GM19025 (cell line): Measurements from ENCODE around the gene HOXD12.
A peak's percentile ranks its signal among the peaks of the same experiment; 100 is the strongest.

Source experiments
- ATAC-seq: cut with Tn5 transposase; IDR thresholded peaks from one replicate; pipeline ENCODE4 v1.9.1; 2021; ENCODE audit warnings: mild to moderate bottlenecking, low read depth, moderate library complexity; ENCODE audit not compliant: unreplicated experiment

Gene HOXD12

DNA sequence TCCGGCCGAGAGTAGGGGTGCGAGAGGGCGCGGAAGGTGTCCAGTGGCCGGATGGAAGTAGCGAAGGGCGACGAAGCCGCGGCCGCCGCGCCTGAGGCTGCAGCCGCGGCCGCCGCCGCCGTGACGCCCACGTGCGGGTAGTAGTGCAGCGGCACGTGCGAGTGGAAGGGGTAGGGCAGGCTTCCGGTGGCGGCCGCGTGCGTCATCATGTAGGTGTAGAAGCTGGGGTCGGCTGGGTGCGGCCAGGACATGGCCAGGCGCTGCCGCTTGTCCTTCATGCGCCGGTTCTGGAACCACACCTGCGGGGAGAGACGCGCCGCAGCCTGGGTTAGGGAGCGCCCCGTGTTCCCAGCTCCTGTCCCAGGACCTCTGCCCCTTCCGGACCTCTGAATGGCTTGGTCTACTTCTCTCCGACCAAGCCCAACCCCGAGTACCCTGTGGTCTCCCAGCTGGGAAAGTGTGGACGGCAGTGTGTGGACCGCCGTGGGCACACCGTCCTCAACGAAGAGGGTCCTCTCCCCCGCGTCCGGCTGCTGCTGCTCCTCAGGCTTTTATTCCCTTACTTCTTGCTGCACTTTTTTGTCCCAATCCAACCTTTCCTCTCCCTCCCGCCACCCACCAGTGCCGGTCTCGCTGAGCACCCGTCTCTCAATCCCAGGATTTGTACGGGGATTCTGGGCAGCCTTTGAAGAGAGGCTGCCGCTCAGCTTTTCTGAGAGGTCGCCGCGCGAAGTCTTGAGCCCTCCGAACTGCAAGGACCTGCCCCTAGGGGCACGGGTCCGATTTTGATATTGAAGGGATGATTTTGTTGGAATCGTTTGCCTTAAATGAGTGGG, 18.8 kb upstream of the HOXD12 start:
- no peak for ATAC-seq

DNA sequence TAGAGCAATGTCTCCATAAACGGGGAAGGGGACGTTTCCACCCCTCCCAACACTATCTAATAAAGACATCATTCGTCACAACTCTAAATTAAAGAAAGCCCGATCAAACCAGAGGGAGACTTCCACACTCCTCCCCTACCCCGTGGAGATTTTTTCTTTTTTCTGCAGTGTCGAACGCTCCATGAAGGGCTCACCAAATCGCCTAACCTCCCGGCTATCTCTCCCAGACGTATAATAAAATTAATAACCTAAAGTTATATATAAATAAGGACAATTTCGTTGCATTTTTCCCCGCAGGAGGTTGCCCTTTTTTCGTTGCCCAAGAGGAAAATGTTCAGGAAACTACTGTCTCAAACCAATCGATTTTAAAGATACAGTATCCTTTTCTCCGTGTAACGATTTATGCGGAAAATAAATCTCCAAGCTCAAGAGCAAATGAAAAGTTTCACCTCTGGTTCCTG, 18.2 kb upstream of the HOXD12 start:
- no peak for ATAC-seq

DNA sequence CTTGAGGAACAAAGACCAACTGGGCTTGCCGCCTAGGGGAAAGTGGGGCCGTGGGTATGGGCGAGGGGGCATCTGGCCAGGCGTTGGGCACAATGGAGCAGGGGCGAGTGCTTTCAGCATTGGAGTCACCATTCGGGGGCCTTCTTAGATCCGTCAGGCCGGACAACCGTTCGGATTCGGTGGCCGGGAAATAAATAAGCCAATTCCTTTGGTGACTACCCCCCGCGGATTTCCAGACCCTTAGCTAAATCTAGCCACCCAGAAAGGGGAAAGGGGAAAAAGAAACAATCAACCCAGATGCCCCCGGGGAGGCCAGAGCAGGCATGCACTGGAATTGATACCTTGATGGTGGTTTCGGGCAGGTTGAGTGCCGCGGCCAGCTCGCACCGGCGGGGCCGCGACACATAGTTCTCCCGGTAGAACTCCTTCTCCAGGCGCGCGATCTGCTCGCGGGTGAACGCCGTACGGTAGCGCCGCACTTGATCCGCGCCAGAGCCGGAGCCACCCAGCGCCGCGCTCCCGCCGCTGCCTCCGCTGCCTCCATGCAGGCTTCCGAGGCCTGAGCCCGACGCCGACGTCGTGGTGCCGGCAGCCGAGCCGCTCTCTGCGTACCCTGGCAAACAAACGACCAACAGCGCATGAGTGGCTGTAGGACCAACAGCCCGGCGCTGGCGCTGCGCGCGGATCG, 17.6 kb upstream of the HOXD12 start:
- ATAC-seq, result no peak

DNA sequence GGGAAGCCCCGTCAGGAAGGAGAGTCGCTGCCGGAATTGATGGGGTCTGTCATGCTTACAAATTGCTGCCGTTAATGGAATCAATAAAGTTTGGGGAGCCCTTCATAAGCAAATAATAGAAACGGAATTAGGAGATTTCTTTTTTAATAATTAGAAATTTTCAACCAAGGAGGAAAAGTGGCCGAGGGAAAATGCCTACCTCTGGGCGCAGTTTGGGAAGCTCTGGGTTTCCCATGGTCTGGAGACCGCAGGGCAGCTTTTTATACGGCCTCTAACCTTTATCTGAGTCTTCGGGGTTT, 17.1 kb upstream of the HOXD12 start:
- ATAC-seq, result no peak

DNA sequence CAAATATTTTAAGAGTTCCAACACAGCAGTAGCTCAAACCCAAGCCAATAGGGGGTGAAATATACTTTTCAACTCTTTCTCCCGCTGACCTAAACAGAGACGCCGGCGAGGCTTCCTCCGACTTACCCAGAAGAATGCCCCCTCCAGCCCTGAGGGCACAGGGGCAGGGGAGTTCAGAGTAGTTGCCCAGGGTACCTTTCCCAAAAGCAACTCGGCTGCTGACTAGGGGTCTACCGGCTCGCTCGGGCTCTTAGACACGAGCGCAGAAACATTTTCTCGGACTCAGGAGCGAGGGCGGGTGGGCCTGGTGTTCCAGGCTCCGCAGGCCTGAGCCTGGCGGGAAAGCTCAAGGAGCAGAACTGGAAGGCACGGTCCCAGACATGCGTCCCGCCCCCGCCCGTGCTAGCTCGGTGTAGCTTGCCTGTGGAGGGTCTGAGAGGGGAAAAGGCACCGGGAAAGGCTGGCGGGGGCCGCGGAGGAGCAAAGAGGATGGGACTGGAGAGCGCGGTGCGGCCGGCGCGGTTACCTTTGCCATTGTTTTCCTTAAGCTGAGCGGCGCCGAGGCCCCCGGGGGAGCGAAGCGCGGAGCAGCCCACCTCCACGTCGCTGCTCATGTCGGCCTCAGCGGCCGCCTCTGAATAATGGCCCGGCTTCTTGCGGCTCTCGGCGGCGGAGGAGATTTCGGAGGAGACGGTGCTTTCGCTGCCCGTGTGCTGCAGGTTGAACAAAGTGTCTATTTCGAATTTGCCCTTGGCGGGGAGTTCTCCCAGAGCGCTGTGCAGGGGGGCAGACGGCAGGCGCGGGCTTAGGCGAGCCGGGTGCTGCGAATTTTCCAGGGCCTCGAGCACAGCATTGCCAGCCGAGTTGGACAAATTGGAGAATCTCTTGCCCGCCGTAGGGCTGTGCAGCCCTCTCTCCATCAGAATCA, 16.5 kb upstream of the HOXD12 start:
- ATAC-seq, result no peak

DNA sequence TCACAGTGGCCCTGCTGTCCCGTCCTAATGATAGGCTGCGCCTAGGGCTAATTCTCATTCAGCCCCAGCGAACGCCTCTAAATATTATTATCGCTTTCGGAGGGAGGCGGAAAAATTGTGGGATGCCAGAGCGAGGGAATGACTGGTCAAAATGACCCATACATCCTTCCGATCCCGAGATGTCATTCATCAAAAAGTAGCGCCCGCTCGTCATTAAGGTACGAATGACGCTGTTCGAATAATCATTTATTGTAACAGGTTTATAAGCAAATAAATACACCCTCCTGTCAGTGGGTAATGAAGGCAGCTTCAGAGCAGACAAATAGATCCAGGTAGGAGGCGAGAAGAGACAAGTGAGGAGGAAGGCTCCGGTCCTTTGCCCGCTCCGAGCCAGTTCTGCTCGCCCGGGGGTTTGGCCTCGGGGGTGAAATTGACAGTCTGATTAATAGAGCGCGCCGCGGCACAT, 15.8 kb upstream of the HOXD12 start, which contains the start of gene EVX2:
EVX2 (minus strand) TSS at position 167 of the 466 bp plus-strand sequence. CDS start 186 bp downstream, outside the sequence.
- ATAC-seq, result no peak

DNA sequence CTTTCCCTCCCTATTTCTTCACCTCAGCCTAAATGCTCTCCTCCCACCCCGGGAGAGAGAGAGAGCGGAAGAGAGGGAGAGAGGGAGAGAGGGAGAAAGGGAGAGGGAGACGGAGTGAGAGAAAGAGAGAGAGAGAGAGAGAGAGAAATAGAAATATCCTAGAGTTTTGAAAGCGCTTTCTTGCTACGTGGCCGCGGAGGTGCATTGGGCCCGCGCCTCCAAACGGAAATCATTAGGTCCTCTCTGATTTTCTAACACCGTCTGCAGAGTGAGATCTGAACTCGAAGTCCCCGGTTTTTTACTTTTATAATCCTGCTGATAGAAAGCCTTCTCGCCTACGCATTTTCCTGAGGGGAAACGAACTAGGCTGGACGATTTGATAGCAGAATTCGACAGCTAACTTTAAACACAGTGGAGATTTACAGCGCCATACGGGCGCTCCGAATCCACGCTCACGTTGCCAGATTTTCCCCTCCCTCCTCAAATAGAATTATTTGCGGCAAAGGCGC, 14.9 kb upstream of the HOXD12 start:
- no peak for ATAC-seq

DNA sequence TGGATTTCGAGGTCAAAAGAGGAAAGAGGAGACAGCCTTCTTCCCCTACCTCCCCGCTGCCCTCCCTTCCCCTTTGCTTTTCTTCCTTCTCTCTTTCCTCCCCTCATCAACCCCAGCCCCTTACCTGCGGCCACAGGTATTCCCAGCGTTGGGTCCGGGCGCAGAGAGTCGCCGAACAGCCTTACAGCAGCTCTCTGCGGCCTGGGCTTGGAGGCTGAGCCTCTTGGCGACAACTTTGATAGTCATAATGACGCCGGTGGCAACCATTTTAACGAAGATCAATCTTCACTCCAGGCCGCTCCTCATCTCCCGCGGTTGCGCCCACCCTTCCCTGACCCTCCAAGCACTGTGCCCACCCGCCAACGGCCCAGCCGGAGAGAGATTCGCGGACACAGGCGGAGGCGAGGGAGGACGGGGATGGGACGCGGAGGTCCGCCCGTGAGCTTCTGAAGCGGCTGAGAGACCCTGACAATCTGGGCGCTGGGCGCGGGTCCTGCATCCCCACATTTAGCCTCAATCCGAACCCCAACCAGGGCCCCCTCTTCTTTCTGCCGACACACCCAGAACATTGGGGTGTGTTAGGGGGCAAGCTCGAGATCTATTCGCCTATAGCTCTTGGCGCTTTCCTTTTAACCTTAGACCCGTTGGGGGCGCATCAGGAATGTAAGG, 14.3 kb upstream of the HOXD12 start:
- no peak for ATAC-seq

DNA sequence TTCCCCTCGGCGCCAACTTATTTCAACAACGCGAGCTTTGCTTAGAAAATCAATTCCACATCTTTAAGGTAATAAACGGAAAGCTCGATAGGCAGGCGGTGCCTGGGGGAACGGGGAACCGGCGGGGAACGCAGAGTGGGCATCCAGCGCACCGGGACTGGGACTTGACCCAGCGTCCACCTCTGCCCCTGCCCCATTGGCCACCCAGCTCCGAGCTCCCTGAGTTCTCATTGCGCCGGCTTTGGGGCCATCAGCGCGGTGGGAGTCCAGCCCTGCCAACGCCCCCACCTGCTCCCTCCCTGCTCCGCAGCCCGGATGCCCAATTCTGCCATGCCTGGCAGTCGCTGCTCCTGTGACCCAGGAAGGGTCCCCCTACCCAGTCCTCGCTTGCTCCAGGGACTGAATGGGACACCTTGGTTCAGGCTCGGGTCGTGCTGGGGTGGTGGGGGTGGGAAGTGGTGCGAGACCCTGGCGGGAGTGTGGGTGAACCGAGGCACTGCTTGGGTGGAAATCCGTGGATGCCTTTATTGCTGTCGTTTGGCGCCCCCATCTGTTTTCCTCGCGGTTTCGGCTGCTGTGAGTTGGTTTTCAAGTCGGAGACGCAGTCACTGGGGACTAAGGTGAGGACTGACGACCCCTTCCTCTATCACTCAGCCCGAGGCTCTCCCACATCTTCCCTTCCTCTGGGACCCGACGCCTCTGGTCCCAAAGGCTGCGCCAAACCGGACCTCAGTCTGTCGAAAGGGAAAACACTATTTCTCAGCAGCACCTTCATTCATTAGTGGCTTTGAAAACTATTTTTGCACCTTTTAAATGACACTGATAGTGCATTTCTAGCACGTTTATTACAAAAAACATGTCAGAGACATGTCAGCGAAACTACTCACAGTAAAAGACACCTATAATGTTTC, 13.5 kb upstream of the HOXD12 start:
- ATAC-seq, result no peak

DNA sequence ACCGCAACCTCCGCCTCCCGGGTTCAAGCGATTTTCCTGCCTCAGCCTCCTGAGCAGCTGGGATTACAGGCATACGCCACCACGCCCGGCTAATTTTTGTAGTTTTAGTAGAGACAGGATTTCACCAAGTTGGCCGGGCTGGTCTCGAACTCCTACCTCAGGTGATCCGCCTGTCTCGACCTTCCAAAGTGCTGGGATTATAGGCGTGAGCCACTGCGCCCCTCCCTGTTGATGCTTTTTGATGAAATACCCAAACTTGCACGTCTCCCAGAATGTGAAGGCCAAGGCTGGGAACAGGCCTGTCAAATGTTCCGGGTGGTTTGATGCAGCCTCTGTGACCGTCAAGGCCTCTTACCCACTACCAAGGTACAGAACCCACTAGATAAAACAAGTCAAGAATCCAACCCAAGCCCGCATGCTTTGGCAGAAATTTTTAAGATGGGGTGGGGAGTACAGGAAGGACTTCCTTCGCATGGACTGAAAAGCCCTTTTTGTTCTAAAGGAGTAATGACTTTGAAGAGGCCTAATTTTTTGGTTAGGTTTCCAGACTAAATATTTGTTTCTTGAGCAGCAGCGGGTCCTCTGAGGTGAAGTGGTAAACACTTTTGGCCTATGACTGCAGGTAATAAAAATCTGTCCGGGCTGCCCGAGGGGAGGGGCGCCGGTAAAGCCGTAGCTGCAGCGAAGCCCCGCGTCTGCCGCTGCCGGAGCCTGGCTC, 12.1 kb upstream of the HOXD12 start:
- ATAC-seq, result no peak

DNA sequence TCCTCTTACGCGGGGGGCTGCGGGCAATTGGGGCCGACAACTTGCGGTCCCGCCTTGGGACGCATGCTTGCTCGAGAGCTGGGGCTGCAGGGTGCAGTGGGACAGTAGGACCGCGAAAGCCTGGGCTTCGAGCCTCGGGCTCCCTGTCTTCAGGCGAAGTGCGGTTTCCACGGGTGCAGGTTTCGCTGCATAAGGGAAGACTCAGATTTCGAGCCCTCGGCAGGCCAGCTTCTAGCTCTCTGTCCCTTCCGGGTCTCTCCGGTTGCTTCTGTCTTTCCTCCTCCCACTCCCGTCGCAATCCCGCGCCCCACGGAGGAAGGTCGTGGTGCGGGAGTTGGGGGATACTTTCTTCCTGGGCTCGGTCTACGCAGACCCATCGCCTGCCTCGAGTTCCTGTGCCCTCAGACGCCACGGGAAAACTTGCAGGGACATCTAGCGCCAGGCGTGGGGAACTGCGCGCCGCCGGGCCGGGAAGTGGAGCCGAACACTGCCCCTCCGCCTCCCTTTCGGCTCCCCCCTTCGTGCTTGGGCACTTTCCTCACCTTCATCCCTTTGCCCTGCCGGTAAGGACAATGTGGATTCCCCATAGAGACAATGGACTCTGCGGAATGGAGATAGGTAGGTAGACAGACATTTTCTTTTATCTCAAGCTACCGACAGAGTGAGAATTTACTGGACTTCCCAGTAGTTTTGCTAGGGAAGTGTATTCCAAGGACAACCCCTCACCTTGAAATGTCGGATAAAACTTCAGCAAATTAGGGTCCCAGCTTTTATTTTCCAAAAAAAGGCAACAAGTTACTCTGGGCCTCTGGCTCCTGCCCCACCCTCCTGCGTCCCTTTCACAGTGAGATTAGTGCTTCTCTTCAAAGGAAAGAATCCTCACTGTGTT, 11.3 kb upstream of the HOXD12 start:
- peak; percentile 55 for ATAC-seq

DNA sequence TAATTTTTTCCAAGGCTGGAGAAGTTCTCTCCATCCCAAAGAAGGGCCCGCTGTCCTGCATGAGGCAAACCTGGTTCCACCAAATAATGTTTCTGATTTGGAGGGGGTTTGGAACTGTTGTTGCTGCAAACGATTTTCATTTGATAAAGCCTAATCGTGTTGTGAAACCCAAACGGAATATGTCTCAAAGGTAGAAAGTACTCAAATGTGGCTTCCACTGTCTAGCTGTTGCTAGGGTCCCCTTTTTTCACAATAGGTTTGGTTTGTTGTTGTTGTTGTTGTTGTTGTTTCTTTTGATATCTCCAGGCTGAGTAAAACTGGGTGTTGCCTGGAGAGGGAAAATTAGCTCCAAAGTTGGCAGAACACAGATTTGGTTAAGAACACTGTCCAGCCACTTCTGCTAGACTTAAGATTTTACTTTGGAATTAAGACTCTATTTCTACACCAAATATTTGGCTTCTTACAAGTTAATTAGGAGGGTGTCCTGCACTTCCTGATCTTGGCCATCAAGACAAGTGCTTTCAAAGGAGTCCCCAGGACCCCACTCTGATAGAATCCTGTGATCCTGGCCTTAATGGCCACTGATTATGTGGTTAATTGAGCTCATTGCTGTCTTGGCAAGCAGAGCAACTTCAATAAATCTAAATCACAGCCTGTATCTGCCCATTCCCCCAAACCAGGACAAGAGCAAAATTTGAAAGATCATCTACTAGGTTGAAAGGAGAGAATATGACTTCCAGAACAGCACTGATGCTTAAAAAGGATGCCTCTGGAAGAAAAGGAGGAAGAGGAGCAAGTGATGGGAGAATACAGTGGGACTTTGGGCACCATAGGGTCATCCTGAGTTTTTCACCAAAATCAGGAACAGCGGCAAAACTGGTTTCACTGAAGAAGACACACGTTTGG, 10.4 kb upstream of the HOXD12 start:
- no peak for ATAC-seq

DNA sequence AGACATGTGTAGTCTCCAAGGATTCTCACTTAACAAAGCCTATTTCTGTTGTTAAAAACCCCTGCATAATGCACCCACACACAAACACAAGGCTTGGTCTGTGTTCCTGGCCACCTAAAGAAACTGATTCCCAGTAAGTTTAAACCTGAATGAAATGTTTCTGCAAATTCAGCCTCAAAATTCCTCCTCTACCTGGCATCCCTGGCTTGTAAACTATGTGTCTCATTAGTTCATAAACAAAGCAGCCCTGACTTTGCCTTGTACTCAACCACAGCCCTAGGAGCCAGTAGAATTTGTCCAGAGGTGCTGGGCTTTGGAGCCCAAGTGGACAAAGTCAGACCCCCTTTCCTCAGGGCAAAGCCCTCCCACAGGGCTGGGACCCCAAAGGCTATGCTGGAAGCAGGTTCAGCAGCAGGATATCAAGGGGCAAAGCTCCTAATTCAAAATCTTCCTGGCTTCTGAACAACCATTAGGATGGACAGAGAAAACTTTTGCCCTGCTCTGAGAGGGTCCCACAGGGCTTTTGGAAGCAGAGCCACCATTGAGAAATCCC, 9.7 kb upstream of the HOXD12 start:
- no peak for ATAC-seq

DNA sequence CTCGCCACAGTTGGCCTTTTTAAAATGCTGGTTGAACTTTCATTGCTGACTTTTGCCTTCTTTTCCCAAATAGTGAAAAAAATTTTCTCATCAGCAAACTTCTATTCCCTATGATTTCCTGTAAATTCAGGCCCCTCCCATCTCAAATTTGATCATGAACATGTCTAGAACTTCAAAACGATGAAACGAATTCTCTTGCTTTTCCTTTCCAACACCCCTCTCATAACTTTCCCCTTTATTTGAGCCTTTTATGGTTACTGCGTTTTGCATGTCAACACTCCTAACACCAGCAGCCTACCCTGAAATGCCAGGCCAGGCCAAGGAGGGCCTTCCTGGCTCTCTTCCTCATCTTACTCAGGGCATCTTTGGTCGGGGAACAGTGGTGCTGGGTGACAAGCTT, 8.7 kb upstream of the HOXD12 start:
- ATAC-seq, result no peak

DNA sequence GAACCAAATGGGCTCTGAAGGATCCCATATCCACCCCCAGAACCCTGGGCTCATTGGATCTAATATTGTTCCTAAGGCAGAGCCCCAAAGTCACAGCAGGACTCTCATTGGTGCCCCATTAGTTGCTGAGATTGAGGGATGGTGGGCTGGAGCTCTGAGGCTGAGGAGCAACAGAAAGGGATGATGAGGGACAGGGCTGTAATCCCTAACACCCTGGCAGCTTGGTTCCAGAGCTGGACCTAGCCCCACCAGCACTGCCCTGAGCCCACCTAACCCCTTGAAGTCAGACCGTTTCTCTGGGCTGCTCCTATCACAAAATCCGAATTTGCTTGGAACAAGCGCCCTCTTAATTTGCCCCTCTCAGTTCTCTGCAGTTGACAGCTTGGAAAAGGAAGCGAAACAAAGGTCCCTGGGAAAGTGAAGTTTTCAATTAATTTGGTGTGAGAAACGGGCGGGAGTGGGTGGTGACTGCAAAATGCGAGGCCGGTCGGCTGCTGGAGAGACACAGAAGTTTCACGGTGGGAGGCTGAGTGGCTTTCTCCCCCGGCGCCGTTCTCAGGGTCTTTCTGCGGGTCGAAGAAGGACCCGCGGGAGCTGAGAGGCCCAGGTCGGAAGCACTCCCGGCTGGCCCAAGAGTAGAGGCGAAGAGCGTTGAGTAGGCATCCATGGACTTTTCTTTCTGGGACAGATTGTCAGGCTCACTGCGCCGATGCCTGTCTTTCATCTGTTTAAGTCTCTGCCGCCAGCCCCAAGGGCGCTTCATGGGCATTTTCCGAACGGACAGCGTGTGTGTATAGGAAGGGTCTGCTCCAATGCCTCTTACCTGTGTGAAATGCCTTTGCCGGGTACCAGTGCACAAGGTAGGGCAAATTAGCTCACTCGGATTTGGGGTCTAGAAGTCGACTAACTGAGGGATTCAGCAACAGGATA, 8.0 kb upstream of the HOXD12 start:
- no peak for ATAC-seq
